GM12873 (cell line): Measurements from ENCODE around the gene GBX2.

Source experiments
- CTCF ChIP-seq: IDR thresholded peaks from 2 replicates; pipeline ENCODE4 v1.5.1; 2012; ENCODE audit warnings: low read depth, mild to moderate bottlenecking, moderate library complexity, low read length, control low read depth; ENCODE audit not compliant: insufficient read depth; ENCODE audit errors: missing control alignments

The GBX2 gene

GRCh38 chr2:236164925-236165841 lies 3.0 kb downstream of the GBX2 start:
- TF ChIP-seq CTCF = no peak

- TF ChIP-seq CTCF = no peak
These were observed 3.8 kb downstream of the GBX2 start for GRCh38 chr2:236164201-236164924.

GRCh38 chr2:236163471-236164200 lies 4.5 kb downstream of the GBX2 start:
- no peak for TF ChIP-seq CTCF

- TF ChIP-seq CTCF = no peak
These were observed 5.2 kb downstream of the GBX2 start for GRCh38 chr2:236162882-236163470.

- no peak for TF ChIP-seq CTCF
These were observed 5.9 kb downstream of the GBX2 start for GRCh38 chr2:236162031-236162845.

- TF ChIP-seq CTCF = no peak
These were observed 6.7 kb downstream of the GBX2 start for GRCh38 chr2:236161531-236161930.
